HCT116 (cell line): ENCODE measurements around the gene KDM7A. TPM values are rescaled to one million over a fixed set of nuclear protein-coding genes. Genes with fewer than 3 reads are reported as not detected.

Experiments used
- ATAC-seq: fragments of 200-7000 bp; cut with Tn5 transposase; 2 replicates; pipeline ENCODE4 v1.9.1; 2020; ENCODE audit warnings: mild to moderate bottlenecking, moderate library complexity
- BruUV-seq: library from RNA; stranded (reverse); fragments of 400-500 nt; replicated peaks from 2 replicates; lab custom pipeline; 2021; lab: Mats Ljungman, UMichigan
- CTCF ChIA-PET: fragments of 300-600 bp; sonication (Branson Sonifier 250); formaldehyde crosslinking; loops from one replicate; lab custom pipeline; 2021; ENCODE audit warnings: antibody characterized with exemption; lab: Charles Lee
- POLR2A ChIA-PET: fragments of 300-600, 350-600 bp; sonication (Branson Sonifier 250); formaldehyde crosslinking; loops from one replicate; lab custom pipeline; 2021; ENCODE audit warnings: antibody characterized with exemption; lab: Charles Lee
- RAD21 ChIA-PET, 2 experiments: fragments of 300-600 bp; sonication (Branson Sonifier 250); formaldehyde crosslinking; loops; one replicate each; lab custom pipeline; 2023; ENCODE audit warnings: low total read pairs in 2 of 2; ENCODE audit not compliant: uncharacterized antibody in 2 of 2, unreplicated experiment in 2 of 2, low non-redundant PET in 1 of 2; lab: Charles Lee
- DNase-seq: peaks from one replicate; pipeline ENCODE4 v3.0.0-alpha.2; 2010; ENCODE audit warnings: low read depth, low spot score
- H2AFZ ChIP-seq: fragments of 200-600 bp; shearing (Covaris generic), sonication (generic); 2 replicates; pipeline ENCODE4 v1.6.1; 2017; ENCODE audit warnings: low read depth, mixed run types, mixed read lengths, antibody characterized with exemption, low read length; ENCODE audit not compliant: poor library complexity, severe bottlenecking
- H3K27ac ChIP-seq: 2 replicates; pipeline ENCODE4 v1.5.1; 2012; ENCODE audit warnings: low read depth, low read length
- H3K27me3 ChIP-seq: fragments of 200-600 bp; sonication (generic); 2 replicates; pipeline ENCODE4 v1.6.1; 2016; ENCODE audit warnings: mixed run types, low read length, mixed read lengths; ENCODE audit not compliant: insufficient read depth
- H3K36me3 ChIP-seq, 2 experiments: fragments of 200-500 bp in 1 of 2; fragments of 200-600 bp in 1 of 2; sonication (Bioruptor generic) in 1 of 2; sonication (generic) in 1 of 2; 2 replicates each; pipeline versions ENCODE4 v1.5.1 to v1.6.1; 2014 to 2016; ENCODE audit warnings: low read length in 2 of 2, inconsistent platforms in 1 of 2, mixed read lengths in 1 of 2, mixed run types in 1 of 2; ENCODE audit not compliant: insufficient read depth in 2 of 2, control insufficient read depth in 1 of 2
- H3K4me1 ChIP-seq, 2 experiments: fragments of 200-600 bp in 1 of 2; sonication (generic) in 1 of 2; 2 replicates each; pipeline versions ENCODE4 v1.5.1 to v1.6.1; 2012 to 2017; ENCODE audit warnings: low read length in 2 of 2, inconsistent platforms in 1 of 2, mild to moderate bottlenecking in 1 of 2, mixed read lengths in 1 of 2, mixed run types in 1 of 2, moderate library complexity in 1 of 2; ENCODE audit not compliant: insufficient read depth in 2 of 2, control insufficient read depth in 1 of 2
- H3K4me2 ChIP-seq: fragments of 200-600 bp; sonication (generic); 2 replicates; pipeline ENCODE4 v1.6.1; 2017; ENCODE audit warnings: mixed run types, low read length, mixed read lengths
- H3K4me3 ChIP-seq, 2 experiments: fragments of 200-600 bp in 1 of 2; sonication (generic) in 1 of 2; replicated peaks in 1 of 2; 2 replicates each; pipeline ENCODE4 v1.5.1; 2011 to 2016; ENCODE audit warnings: low read length in 2 of 2, control low read depth in 1 of 2, low read depth in 1 of 2, mild to moderate bottlenecking in 1 of 2, mixed read lengths in 1 of 2, mixed run types in 1 of 2
- H3K79me2 ChIP-seq: fragments of 200-600 bp; sonication (generic); 2 replicates; pipeline ENCODE4 v1.6.1; 2017; ENCODE audit warnings: mild to moderate bottlenecking, mixed run types, low read length, moderate library complexity, mixed read lengths; ENCODE audit not compliant: insufficient read depth
- H3K9ac ChIP-seq: fragments of 200-600 bp; sonication (generic); 2 replicates; pipeline ENCODE4 v1.6.1; 2016; ENCODE audit warnings: low read length, mixed read lengths
- H3K9me2 ChIP-seq: fragments of 200-600 bp; sonication (generic), shearing (Covaris generic); 2 replicates; pipeline ENCODE4 v1.6.1; 2017; ENCODE audit warnings: mixed run types, mild to moderate bottlenecking, moderate library complexity; ENCODE audit not compliant: insufficient read depth
- H3K9me3 ChIP-seq, 2 experiments: fragments of 200-500 bp in 1 of 2; fragments of 200-600 bp in 1 of 2; sonication (Bioruptor generic) in 1 of 2; sonication (generic) in 1 of 2; 2 replicates each; pipeline ENCODE4 v1.6.1; 2014 to 2017; ENCODE audit warnings: low read length in 2 of 2, mixed read lengths in 2 of 2, inconsistent platforms in 1 of 2, low read depth in 1 of 2, mild to moderate bottlenecking in 1 of 2, mixed run types in 1 of 2, moderate library complexity in 1 of 2; ENCODE audit not compliant: control insufficient read depth in 1 of 2, insufficient read depth in 1 of 2
- H4K20me1 ChIP-seq: fragments of 200-600 bp; sonication (generic), shearing (Covaris generic); 2 replicates; pipeline ENCODE4 v1.6.1; 2017; ENCODE audit warnings: mixed run types, mild to moderate bottlenecking, moderate library complexity; ENCODE audit not compliant: insufficient read depth
- CTCF ChIP-seq, 3 experiments: fragments of 200-600 bp in 1 of 3; sonication (generic) in 1 of 3; IDR thresholded peaks in 2 of 3; conservative IDR thresholded peaks in 1 of 3; 2 replicates each; pipeline ENCODE4 v1.5.1; 2012 to 2017; ENCODE audit warnings: low read depth in 2 of 3, low read length in 2 of 3, antibody characterized with exemption in 1 of 3, borderline replicate concordance in 1 of 3, control low read depth in 1 of 3, mild to moderate bottlenecking in 1 of 3, mixed read lengths in 1 of 3, mixed run types in 1 of 3, moderate library complexity in 1 of 3; ENCODE audit not compliant: insufficient read depth in 1 of 3
- EZH2phosphoT487 ChIP-seq: fragments of 200-600 bp; IDR thresholded peaks from 2 replicates; pipeline ENCODE4 v1.6.1; 2018; ENCODE audit warnings: antibody characterized with exemption, borderline replicate concordance
- MAX ChIP-seq: IDR thresholded peaks from 2 replicates; pipeline ENCODE4 v1.6.1; 2012
- RAD21 ChIP-seq: IDR thresholded peaks from 2 replicates; pipeline ENCODE4 v1.6.1; 2012; ENCODE audit warnings: low read depth, mild to moderate bottlenecking
- TCF7L2 ChIP-seq: IDR thresholded peaks from 2 replicates; pipeline ENCODE4 v1.7.0; 2011; ENCODE audit warnings: borderline replicate concordance, inconsistent platforms; ENCODE audit not compliant: insufficient read depth, insufficient read length; ENCODE audit errors: extremely low read depth
- intact Hi-C: fragments of 100-400 bp; cut with micrococcal nuclease; formaldehyde crosslinking; loops from 2 replicates; pipeline ENCODE4 v1.10.0; 2022
- total RNA-seq: library from RNA; stranded (reverse); gene quantifications from one replicate; pipeline ENCODE4 v1.2.1, GENCODE V29; 2021; ENCODE audit not compliant: unreplicated experiment

The KDM7A gene
- total RNA-seq, 1 experiment from 2014 or later, result 11.6 TPM

- H4K20me1 ChIP-seq, result 0 out of 2 replicates have a peak, but pooled peaks cover under 1% of the 10 kb centered on the region
- ChIA-PET POLR2A (no interaction called here), RAD21 (no interaction called here), CTCF (no interaction called here)
- no peak overlapping the region for H2AFZ ChIP-seq
- BruUV-seq, result no TSS peak
- no peaks in the 10 kb centered on the region for H3K79me2 ChIP-seq
- TF ChIP-seq TCF7L2, result no peak
- TF ChIP-seq MAX, result no peak
- no peak for TF ChIP-seq EZH2phosphoT487
- no peak for TF ChIP-seq CTCF (IDR thresholded peaks at IDR 0.05 in 2 of 3, conservative IDR thresholded peaks at IDR 0.05 in 1 of 3; ENCODE audit: borderline replicate concordance in 1 of 3, insufficient read depth in 1 of 3, low read depth in 2 of 3, low read length in 2 of 3)
- no peak for TF ChIP-seq RAD21
- ATAC-seq (no peak), DNase-seq (no peak)
- H3K4me2 ChIP-seq, result no peak overlapping the region
- no peaks in the 10 kb centered on the region for H3K9me3 ChIP-seq
- no peak overlapping the region for H3K4me3 ChIP-seq
- intact Hi-C loops, result no loop called here
- no peaks in the 10 kb centered on the region for H3K4me1 ChIP-seq
- H3K27me3 ChIP-seq, result no peaks in the 10 kb centered on the region
- H3K9ac ChIP-seq, result no peak overlapping the region
- no peaks in the 10 kb centered on the region for H3K9me2 ChIP-seq
- no peak overlapping the region for H3K27ac ChIP-seq
- H3K36me3 ChIP-seq, result no peaks in the 10 kb centered on the region
These were observed 32.8 kb downstream of the KDM7A start for GRCh38 chr7:140143997-140144396.

- Histone ChIP-seq H3K4me1 (no peaks in the 10 kb centered on the region), H3K4me2 (no peak overlapping the region), H3K9me3 (no peaks in the 10 kb centered on the region), H3K9me2 (no peaks in the 10 kb centered on the region), H3K27ac (no peak overlapping the region), H4K20me1 (no peaks in the 10 kb centered on the region), H3K9ac (no peak overlapping the region), H2AFZ (no peak overlapping the region), H3K79me2 (no peaks in the 10 kb centered on the region), H3K4me3 (no peak overlapping the region), H3K27me3 (no peaks in the 10 kb centered on the region), H3K36me3 (no peaks in the 10 kb centered on the region)
- POLR2A ChIA-PET, result no interaction called here
- ATAC-seq (no peak), DNase-seq (no peak)
- no peak for TF ChIP-seq EZH2phosphoT487
- CTCF ChIA-PET, result no interaction called here
- RAD21 ChIA-PET, result no interaction called here
- intact Hi-C loops, result no loop called here
- BruUV-seq, result no TSS peak
These were observed 34.8 kb downstream of the KDM7A start for GRCh38 chr7:140142031-140142430.
